HepG2 (cell line): ENCODE results near the gene NINJ2. TPM values are rescaled to one million over a fixed set of nuclear protein-coding genes. Genes with fewer than 3 reads are reported as not detected.
A peak's percentile ranks its signal among the peaks of the same experiment; 100 is the strongest.

Source experiments
- BHLHE40 ChIP-seq: IDR thresholded peaks from 2 replicates; pipeline ENCODE4 v1.6.1; 2011; ENCODE audit warnings: low read length, improper control_type of control experiment
- GABPB1 ChIP-seq: IDR thresholded peaks from 2 replicates; pipeline ENCODE4 v1.6.1; 2016; ENCODE audit warnings: mild to moderate bottlenecking, missing genetic modification reagents, moderate library complexity, missing compliant biosample characterization
- KLF13 ChIP-seq: sonication (generic); formaldehyde crosslinking; IDR thresholded peaks from 2 replicates; pipeline ENCODE4 v1.4.0; 2020; ENCODE audit warnings: mild to moderate bottlenecking, missing genetic modification reagents
- MLXIP ChIP-seq: sonication (generic); formaldehyde crosslinking; IDR thresholded peaks from 2 replicates; pipeline ENCODE4 v1.9.0; 2021; ENCODE audit warnings: missing genetic modification reagents, borderline replicate concordance
- MTA3 ChIP-seq: sonication (generic); formaldehyde crosslinking; IDR thresholded peaks from 2 replicates; pipeline ENCODE4 v1.4.0; 2020; ENCODE audit warnings: missing genetic modification reagents
- NFE2L1 ChIP-seq: sonication (generic); formaldehyde crosslinking; IDR thresholded peaks from 2 replicates; pipeline ENCODE4 v1.4.0; 2020; ENCODE audit warnings: missing genetic modification reagents, mild to moderate bottlenecking, borderline replicate concordance
- NR1H2 ChIP-seq: sonication (generic); formaldehyde crosslinking; IDR thresholded peaks from 2 replicates; pipeline ENCODE4 v1.8.1; 2022; ENCODE audit warnings: low read depth, missing genetic modification reagents, borderline replicate concordance
- NR3C1 ChIP-seq: sonication (generic); formaldehyde crosslinking; IDR thresholded peaks from 2 replicates; pipeline ENCODE4 v1.4.0; 2020; ENCODE audit warnings: missing genetic modification reagents
- PPARG ChIP-seq: conservative IDR thresholded peaks from 2 replicates; pipeline ENCODE4 v1.6.1; 2016; ENCODE audit warnings: missing biosample characterization, missing genetic modification reagents
- SOX13 ChIP-seq, 3 experiments: fragments of 450-650 bp in 1 of 3; sonication (generic) in 1 of 3; formaldehyde crosslinking in 1 of 3; IDR thresholded peaks in 2 of 3; conservative IDR thresholded peaks in 1 of 3; 2 replicates each; pipeline versions ENCODE4 v1.5.0 to v1.6.1; 2016 to 2020; ENCODE audit warnings: antibody characterized with exemption in 1 of 3, mild to moderate bottlenecking in 1 of 3, missing compliant biosample characterization in 1 of 3, missing genetic modification reagents in 1 of 3, moderate library complexity in 1 of 3
- TBX2 ChIP-seq: sonication (generic); formaldehyde crosslinking; IDR thresholded peaks from 2 replicates; pipeline ENCODE4 v1.5.0; 2020; ENCODE audit warnings: missing genetic modification reagents, mild to moderate bottlenecking, borderline replicate concordance
- ZBTB38 ChIP-seq: sonication (generic); formaldehyde crosslinking; IDR thresholded peaks from 2 replicates; pipeline ENCODE4 v1.5.1; 2020; ENCODE audit warnings: mild to moderate bottlenecking, missing genetic modification reagents
- ZBTB43 ChIP-seq: sonication (generic); formaldehyde crosslinking; conservative IDR thresholded peaks from 2 replicates; pipeline ENCODE4 v1.4.0; 2020; ENCODE audit warnings: missing genetic modification reagents
- ZBTB7A ChIP-seq: sonication (generic); formaldehyde crosslinking; IDR thresholded peaks from 2 replicates; pipeline ENCODE4 v1.8.0; 2022; ENCODE audit warnings: mild to moderate bottlenecking, missing genetic modification reagents
- ZNF567 ChIP-seq: sonication (generic); formaldehyde crosslinking; IDR thresholded peaks from 2 replicates; pipeline ENCODE4 v1.8.1; 2023; ENCODE audit warnings: mild to moderate bottlenecking, missing genetic modification reagents, borderline replicate concordance
- ZNF724P ChIP-seq: sonication (generic); formaldehyde crosslinking; IDR thresholded peaks from 2 replicates; pipeline ENCODE4 v1.8.0; 2022; ENCODE audit warnings: missing genetic modification reagents, borderline replicate concordance
- polyA plus RNA-seq, 8 experiments: library from polyadenylated mRNA; depleted of rRNA in 3 of 8; stranded (reverse) in 7 of 8; unstranded in 1 of 8; fragments of >200 nt; fragmentation: Illumina TruSeq in 4 of 8; extraction: Trizol in 4 of 8; gene quantifications; 2 replicates each; pipeline versions ENCODE4 v1.2.1 to v1.2.3, GENCODE V29; 2011 to 2016; ENCODE audit warnings: low read depth in 4 of 8, missing spikeins in 1 of 8, mixed read lengths in 1 of 8; ENCODE audit not compliant: insufficient read depth in 1 of 8
- total RNA-seq, 5 experiments: library from RNA; depleted of rRNA; stranded (reverse); fragments of >200 nt; fragmentation: Illumina TruSeq; extraction: Trizol; gene quantifications; 2 replicates each; pipeline ENCODE4 v1.2.3, GENCODE V29; 2016; ENCODE audit warnings: low read depth in 1 of 5
- TF ChIP-seq, protein P1 (sequence below): sonication (generic); formaldehyde crosslinking; IDR thresholded peaks from 2 replicates; pipeline ENCODE4 v1.5.0; 2020; ENCODE audit warnings: missing genetic modification reagents
- TF ChIP-seq, protein P2 (sequence below): sonication (generic); formaldehyde crosslinking; IDR thresholded peaks from 2 replicates; pipeline ENCODE4 v1.4.0; 2020; ENCODE audit warnings: mild to moderate bottlenecking, missing genetic modification reagents

The NINJ2 gene
- total and polyA plus RNA-seq, 2 of the 13 experiments (the other 11 are each of a cell fraction or from before 2014, with no cell fraction given), result 0.62 to 3.8 TPM

DNA sequence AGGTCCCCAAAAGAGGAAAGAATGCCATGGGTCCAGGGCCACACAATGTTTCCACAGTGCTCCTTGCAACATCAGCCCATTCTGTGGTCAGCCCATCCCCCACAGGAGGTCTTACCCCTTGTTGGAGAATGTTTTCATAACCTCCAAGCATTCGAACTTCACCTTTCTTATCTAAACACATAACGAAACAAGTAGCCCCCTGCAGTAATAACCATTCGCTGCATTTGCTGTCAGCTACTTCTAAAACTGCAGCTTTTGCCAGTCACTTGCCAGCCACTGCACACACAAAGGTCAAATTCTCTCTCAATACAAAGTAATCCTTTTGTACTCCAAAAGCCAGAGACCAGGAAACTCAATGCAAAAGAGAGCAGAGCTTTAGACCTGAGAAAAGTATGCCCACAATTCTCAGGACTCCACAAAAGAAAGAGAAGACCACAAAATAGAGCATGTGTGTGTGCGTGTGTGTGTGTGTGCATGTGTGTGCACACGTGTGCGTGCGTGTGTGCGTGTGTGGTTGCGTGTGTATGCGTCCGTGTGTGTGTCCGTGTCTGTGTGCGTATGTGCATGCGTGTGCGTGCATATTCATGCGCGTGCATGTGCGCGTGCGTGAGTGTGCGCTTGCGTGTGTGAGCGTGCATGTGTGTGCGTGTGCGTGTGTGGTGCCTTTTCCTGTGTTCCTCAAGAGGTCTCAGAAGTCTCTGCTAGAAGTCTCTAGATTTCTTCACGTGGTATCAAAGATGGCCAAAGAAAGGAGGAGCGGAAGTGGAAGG is 31.7 kb upstream of the NINJ2 start (continued):
- 0 out of 2 replicates have a peak, but pooled peaks have one; percentile 30 for TF ChIP-seq PPARG
- TF ChIP-seq NR3C1 (CRISPR knock-in tag), result no peak
- TF ChIP-seq ZBTB43 (CRISPR knock-in tag), result 0 out of 2 replicates have a peak, but pooled peaks have one; percentile 18
- peak; percentile 63; the same call in 1 of the 2 replicates for TF ChIP-seq ZBTB38
- no peak for TF ChIP-seq NFE2L1 (CRISPR knock-in tag)
- no peak for TF ChIP-seq MLXIP
- TF ChIP-seq, protein P1, sequence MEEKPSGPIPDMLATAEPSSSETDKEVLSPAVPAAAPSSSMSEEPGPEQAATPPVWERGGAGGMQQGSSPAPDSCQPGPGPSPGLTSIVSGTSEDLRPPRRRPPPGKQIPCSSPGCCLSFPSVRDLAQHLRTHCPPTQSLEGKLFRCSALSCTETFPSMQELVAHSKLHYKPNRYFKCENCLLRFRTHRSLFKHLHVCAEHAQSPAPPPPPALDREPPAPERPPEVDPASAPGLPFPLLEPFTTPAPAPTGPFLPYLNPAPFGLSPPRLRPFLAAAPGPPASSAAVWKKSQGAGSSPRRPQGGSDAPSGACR (CRISPR knock-in tag), result no peak
- TF ChIP-seq GABPB1 (CRISPR knock-in tag), result no peak
- 0 out of 2 replicates have a peak, but pooled peaks have one; percentile 35 for TF ChIP-seq NR1H2 (CRISPR knock-in tag)
- TF ChIP-seq MTA3, result no peak
- TF ChIP-seq BHLHE40, result no peak
- TF ChIP-seq SOX13 (IDR thresholded peaks at IDR 0.05), result peak; percentile 69; the same call in 1 of the 2 replicates
- TF ChIP-seq SOX13 (CRISPR knock-in tag; conservative IDR thresholded peaks at IDR 0.05 in 1 of 2, IDR thresholded peaks at IDR 0.05 in 1 of 2), result peak in 1 of 2 experiments; percentile 85; a peak in 2 of 4 replicates
- no peak for TF ChIP-seq KLF13 (CRISPR knock-in tag)
- TF ChIP-seq, protein P2, sequence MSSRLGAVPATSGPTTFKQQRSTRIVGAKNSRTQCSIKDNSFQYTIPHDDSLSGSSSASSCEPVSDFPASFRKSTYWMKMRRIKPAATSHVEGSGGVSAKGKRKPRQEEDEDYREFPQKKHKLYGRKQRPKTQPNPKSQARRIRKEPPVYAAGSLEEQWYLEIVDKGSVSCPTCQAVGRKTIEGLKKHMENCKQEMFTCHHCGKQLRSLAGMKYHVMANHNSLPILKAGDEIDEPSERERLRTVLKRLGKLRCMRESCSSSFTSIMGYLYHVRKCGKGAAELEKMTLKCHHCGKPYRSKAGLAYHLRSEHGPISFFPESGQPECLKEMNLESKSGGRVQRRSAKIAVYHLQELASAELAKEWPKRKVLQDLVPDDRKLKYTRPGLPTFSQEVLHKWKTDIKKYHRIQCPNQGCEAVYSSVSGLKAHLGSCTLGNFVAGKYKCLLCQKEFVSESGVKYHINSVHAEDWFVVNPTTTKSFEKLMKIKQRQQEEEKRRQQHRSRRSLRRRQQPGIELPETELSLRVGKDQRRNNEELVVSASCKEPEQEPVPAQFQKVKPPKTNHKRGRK (CRISPR knock-in tag), result peak; percentile 70; the same call in 1 of the 2 replicates
- TF ChIP-seq TBX2 (CRISPR knock-in tag), result peak; percentile 67; the same call in 1 of the 2 replicates
- no peak for TF ChIP-seq ZNF567 (CRISPR knock-in tag)
- TF ChIP-seq ZNF724P (CRISPR knock-in tag), result no peak
- peak; percentile 57 for TF ChIP-seq ZBTB7A (CRISPR knock-in tag)
